ENCODE results near the gene U2AF2. TPM values are rescaled to one million over a fixed set of nuclear protein-coding genes. Genes with fewer than 3 reads are reported as not detected.

The U2AF2 gene
- total RNA-seq, 6 experiments from 2014 or later = 55.1 to 75.6 (median 63.5) TPM

GRCh38 chr19:55644842-55645511 lies 9.9 kb upstream of the U2AF2 start:
- H3K9me3 ChIP-seq = no peaks in the 10 kb centered on the region
- 80% methylated on average over 1 of the region's 28 CpGs for WGBS (ENCODE audit: insufficient coverage, low coverage, low lambda C conversion rate, missing lambda C conversion rate)
- H3K4me1 ChIP-seq = peaks cover 0 to 39% (median 8%) of the 10 kb centered on the region in 4 donors
- no peak overlapping the region for H3K4me3 ChIP-seq
- intact Hi-C loops (cut with DNase I) = no loop called here
- peaks cover 0 to 10% (median 0%) of the 10 kb centered on the region in 4 donors for H3K36me3 ChIP-seq
- ATAC-seq (no peak), DNase-seq (peak in 1 of 3 donors; percentile 22)
- no peaks in the 10 kb centered on the region for H3K27me3 ChIP-seq
- no peak overlapping the region for H3K27ac ChIP-seq
- TF ChIP-seq, protein P1, sequence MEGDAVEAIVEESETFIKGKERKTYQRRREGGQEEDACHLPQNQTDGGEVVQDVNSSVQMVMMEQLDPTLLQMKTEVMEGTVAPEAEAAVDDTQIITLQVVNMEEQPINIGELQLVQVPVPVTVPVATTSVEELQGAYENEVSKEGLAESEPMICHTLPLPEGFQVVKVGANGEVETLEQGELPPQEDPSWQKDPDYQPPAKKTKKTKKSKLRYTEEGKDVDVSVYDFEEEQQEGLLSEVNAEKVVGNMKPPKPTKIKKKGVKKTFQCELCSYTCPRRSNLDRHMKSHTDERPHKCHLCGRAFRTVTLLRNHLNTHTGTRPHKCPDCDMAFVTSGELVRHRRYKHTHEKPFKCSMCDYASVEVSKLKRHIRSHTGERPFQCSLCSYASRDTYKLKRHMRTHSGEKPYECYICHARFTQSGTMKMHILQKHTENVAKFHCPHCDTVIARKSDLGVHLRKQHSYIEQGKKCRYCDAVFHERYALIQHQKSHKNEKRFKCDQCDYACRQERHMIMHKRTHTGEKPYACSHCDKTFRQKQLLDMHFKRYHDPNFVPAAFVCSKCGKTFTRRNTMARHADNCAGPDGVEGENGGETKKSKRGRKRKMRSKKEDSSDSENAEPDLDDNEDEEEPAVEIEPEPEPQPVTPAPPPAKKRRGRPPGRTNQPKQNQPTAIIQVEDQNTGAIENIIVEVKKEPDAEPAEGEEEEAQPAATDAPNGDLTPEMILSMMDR (IDR thresholded peaks at IDR 0.05) = no peak
- no peak for TF ChIP-seq POLR2A (IDR thresholded peaks at IDR 0.05)

- intact Hi-C loops (cut with DNase I) = no loop called here
- Histone ChIP-seq H3K9me3 (no peaks in the 10 kb centered on the region), H3K27me3 (no peaks in the 10 kb centered on the region), H3K36me3 (peaks cover 0 to 10% (median 0%) of the 10 kb centered on the region in 4 donors), H3K27ac (no peak overlapping the region), H3K4me1 (peaks cover 0 to 34% (median 5%) of the 10 kb centered on the region in 4 donors), H3K4me3 (no peak overlapping the region)
- no peak for DNase-seq
- WGBS (ENCODE audit: insufficient coverage, low coverage, low lambda C conversion rate, missing lambda C conversion rate) = 87% methylated on average over 2 of the region's 5 CpGs
- no peak for ATAC-seq
- no peak for TF ChIP-seq POLR2A (IDR thresholded peaks at IDR 0.05)
- TF ChIP-seq, protein P1 (IDR thresholded peaks at IDR 0.05) = no peak
Measured at GRCh38 chr19:55645512-55645881, 9.3 kb upstream of the U2AF2 start.

DNA sequence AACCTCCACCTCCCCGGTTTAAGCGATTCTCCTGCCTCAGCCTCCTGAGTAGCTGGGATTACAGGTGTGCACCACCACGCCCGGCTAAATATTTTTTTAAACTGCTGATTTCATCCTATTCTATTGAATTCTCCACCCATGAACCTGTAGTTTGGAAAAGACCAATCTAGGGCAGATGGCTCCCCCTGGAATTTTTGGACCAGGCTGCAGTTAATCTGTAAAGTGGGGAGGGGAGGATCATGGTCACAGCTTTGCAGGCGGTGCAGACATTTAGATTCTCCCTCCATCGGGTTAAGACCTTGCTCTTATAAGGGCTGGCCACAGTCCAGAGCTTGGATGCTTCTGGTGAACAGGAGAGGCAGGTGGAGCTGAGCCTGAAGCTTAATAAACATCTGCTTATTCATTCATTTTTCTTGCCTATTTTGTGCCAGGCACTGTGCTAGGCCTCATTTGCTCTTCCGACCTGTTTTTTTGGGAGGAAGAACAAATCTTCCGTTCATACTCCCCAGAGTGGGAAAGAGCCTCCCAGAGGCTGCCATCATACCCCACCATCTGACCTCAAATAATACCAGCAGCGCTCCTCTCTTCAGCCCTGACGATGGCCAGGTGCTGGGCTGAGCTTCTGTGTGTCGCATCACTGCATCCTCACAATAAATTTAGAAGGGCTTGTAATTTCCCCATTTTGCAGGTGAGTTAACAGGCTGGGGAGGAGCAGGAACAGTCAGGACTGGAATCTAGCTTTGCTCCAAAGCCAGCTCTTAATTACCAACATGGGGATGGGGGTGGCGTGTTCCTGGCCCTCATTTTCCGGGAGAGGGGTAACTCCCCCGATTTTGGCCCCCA lies 7.7 kb upstream of the U2AF2 start:
- Histone ChIP-seq H3K27me3 (no peaks in the 10 kb centered on the region), H3K4me3 (peak overlapping the region; percentile 77 to 96 (median 89)), H3K4me1 (peaks cover 0 to 33% (median 3%) of the 10 kb centered on the region in 4 donors), H3K27ac (peak overlapping the region in 1 of 3 donors; percentile 81), H3K36me3 (peaks cover 0 to 10% (median 0%) of the 10 kb centered on the region in 4 donors), H3K9me3 (no peaks in the 10 kb centered on the region)
- ATAC-seq (no peak), DNase-seq (no peak)
- TF ChIP-seq, protein P1 (IDR thresholded peaks at IDR 0.05) = no peak
- TF ChIP-seq POLR2A (IDR thresholded peaks at IDR 0.05) = no peak
- WGBS (ENCODE audit: insufficient coverage, low coverage, low lambda C conversion rate, missing lambda C conversion rate) = 50% methylated on average over 10 of the region's 14 CpGs
- intact Hi-C loops (cut with DNase I) = no loop called here

DNA sequence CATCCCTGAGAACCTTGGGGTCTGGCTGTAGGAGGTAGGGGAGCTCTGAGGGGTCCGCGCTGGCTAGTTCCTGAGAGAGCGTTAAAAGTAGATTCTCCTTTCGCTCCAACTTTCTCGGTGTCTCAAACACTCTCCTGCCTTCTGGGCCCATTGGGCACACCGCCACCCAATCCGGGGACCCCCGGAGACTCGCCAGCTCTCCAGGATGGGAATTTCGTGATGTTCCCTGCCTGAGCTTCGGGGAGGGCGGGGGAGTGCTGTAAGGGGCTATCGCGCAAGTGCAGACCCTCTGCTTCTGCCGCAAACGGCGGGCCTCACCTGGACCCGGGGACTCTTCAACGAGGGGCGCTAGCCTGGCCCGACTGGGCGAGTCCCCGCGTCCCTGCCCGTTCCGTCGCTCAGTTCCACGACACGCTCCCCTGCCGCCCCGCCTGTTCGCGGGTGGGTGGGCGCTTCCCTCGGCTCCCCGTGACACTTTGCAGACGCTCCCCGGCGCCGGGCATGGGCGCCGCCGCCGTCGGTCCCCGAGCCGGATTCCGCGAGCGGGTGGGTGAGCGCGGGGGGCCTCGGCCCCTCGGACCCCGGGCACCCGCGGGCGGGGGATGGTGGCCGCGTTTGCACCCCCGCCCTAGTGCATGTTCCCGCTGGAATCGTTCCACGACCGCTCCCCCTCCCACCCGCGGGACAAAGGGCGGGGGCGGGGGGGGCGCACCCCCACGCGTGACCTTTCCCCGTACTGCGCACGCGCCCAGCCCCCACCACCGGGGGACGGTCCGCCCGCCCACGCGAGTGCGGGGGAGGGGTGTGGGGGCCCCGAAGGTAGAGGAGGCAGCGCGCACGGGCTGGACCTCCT lies 6.9 kb upstream of the U2AF2 start, which contains the start of gene CCDC106:
CCDC106 (plus strand) TSS at position 481 of the 853 bp plus-strand sequence. CDS start 835 bp downstream, outside the sequence.
- DNase-seq (peak; percentile 66 to 75 (median 72)), ATAC-seq (peak; percentile 60 to 73 (median 62))
- peaks cover 0 to 10% (median 0%) of the 10 kb centered on the region in 4 donors for H3K36me3 ChIP-seq
- H3K27ac ChIP-seq = peak within 1 kb of the TSS; percentile 34 to 81 (median 78)
- H3K27me3 ChIP-seq = no peaks in the 10 kb centered on the region
- intact Hi-C loops (cut with DNase I) = no loop called here
- no peaks in the 10 kb centered on the region for H3K9me3 ChIP-seq
- no CpG with 5 or more reads among the region's 87 CpGs for WGBS (ENCODE audit: insufficient coverage, low coverage, low lambda C conversion rate, missing lambda C conversion rate)
- H3K4me1 ChIP-seq = peaks cover 0 to 24% (median 3%) of the 10 kb centered on the region in 4 donors
- TF ChIP-seq, protein P1 (IDR thresholded peaks at IDR 0.05) = no peak
- TF ChIP-seq POLR2A (IDR thresholded peaks at IDR 0.05) = no peak
- peak within 1 kb of the TSS; percentile 77 to 96 (median 89) for H3K4me3 ChIP-seq
